Activated naive CD4-positive, alpha-beta T cell treated with Interleukin-2 at 50 U/mL for 16 hours (primary cell): ENCODE measurements around the gene THRA.
"Not testable (repeated sequence)": the region's sequence is repeated elsewhere in the genome, so short reads cannot be mapped to it uniquely, and the experiment has no call there.

Source experiments
- DNase-seq: peaks from one replicate; pipeline ENCODE4 v3.0.0-alpha.2; 2020

Gene THRA

GRCh38 chr17:40121181-40122135 is 58.7 kb downstream of the THRA start, which contains the start of gene MSL1:
MSL1 (plus strand) TSS chr17:40121971; CDS start chr17:40122613, 642 bp downstream.
- peak; percentile 89 for DNase-seq

GRCh38 chr17:40122136-40122998 is 59.6 kb downstream of the THRA start:
- peak; percentile 32 for DNase-seq

GRCh38 chr17:40122999-40123810 is 60.4 kb downstream of the THRA start:
- DNase-seq: peak; percentile 67

- no peak for DNase-seq
These were observed 61.0 kb downstream of the THRA start for GRCh38 chr17:40123811-40124114.

- DNase-seq: no peak
These were observed 61.7 kb downstream of the THRA start for GRCh38 chr17:40124279-40125141.

GRCh38 chr17:40129498-40129897 is 66.7 kb downstream of the THRA start:
- no peak for DNase-seq

GRCh38 chr17:40130352-40131042 is 67.7 kb downstream of the THRA start:
- no peak for DNase-seq

- DNase-seq: no peak
These were observed 71.4 kb downstream of the THRA start for GRCh38 chr17:40134184-40134583.

GRCh38 chr17:40135817-40136216 is 73.1 kb downstream of the THRA start:
- no peak for DNase-seq

GRCh38 chr17:40139566-40140058 is 76.8 kb downstream of the THRA start:
- DNase-seq: no peak

GRCh38 chr17:40143166-40143565 is 80.4 kb downstream of the THRA start:
- DNase-seq: not testable (repeated sequence)
